GM19395 (cell line): ENCODE data around the gene BEND5.

Source experiments
- ATAC-seq: cut with Tn5 transposase; IDR thresholded peaks from one replicate; pipeline ENCODE4 v1.9.1; 2021; ENCODE audit warnings: mild to moderate bottlenecking, moderate library complexity; ENCODE audit not compliant: unreplicated experiment

The BEND5 gene

DNA sequence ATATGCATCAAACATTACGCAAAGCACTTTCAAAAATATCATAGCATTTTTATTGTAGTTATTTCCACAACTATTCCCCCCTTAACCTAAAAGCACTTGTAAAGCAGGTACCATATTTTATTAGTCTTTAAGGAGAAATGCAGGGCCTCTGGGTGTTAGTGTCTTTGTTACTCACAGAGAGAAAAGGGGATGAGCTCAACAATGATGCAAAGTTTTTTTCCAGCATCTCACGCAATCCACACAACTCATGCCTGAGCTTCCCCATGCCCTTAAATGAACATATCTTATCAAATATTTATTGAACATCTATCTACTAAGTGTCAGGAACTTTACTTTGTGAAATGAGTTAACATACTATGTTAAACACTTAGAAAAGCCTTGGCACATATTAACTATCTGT lies 50.6 kb downstream of the BEND5 start:
- no peak for ATAC-seq

DNA sequence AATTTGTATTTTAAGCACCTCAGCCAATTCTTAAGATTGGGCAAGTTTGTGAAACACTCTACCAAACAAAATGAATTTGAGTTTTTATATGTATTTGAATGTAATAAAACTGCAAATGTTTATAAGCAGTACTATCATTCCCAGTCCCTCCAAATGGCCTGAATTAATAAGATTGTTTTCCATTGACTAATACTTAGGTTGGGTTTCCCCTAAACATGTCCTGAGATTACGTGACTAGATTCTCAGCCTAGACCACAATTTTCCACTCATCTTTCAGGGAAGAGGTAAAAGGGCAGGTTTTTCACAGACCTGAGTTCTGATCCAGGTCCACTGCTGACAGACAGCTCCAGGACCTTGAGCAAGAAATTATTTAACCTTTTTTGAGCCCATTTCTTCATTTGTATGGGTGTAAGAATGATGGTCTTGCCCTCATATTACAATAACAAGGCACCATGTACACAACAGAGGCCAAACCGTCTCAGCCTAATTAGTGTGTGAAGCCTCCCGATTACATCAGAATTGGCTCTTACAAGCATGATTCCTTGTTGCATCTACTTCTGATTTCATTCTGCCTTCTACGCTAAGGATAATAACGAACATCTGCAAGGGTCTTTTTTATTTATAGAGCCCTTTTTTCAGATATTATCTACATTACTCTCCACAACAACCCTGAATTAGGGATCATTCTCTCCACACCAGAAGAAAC lies 51.2 kb downstream of the BEND5 start:
- ATAC-seq, result no peak

DNA sequence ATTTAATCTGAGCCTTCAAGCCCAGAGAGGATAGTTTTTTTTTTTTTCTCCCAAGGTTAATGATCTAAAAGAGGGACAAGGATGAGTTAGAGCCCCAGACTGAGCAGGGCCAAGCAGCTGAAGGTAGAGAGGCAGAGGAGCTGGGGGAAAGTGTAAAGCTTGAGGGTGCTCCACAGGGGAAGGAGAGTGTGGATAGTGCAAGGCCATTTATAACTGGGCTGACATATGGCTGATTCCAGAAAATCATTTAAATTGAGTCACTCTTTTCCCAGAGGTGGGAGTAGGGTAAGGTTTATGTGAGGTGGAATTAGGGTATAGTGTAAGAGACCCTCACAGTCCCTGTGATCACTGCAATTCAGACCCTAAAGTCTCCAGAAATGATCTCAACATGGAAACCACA lies 55.8 kb downstream of the BEND5 start:
- no peak for ATAC-seq

- ATAC-seq, result no peak
These were observed 58.0 kb downstream of the BEND5 start for GRCh38 chr1:48718705-48719104.

GRCh38 chr1:48718116-48718630 lies 58.5 kb downstream of the BEND5 start:
- no peak for ATAC-seq

- ATAC-seq, result no peak
These were observed 59.6 kb downstream of the BEND5 start for GRCh38 chr1:48717082-48717481.

DNA sequence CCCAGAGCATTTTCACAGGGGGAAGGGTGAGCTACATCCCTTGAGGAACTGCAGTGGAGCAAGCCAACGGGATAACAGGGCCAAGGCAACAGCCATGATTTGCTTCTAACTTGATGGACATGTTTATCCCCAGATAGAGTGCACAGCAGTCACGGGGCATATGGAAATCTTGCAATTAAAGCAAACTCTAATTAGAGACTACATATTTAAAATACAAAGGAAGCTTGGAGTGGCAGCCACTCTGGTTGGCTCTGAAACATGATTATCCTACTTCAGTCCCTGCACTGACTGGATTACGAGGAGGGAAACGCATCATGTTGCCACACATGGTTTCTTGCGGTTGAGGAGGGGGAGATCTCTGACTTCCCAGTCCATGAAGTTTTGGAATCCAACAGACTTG lies 60.8 kb downstream of the BEND5 start:
- no peak for ATAC-seq

DNA sequence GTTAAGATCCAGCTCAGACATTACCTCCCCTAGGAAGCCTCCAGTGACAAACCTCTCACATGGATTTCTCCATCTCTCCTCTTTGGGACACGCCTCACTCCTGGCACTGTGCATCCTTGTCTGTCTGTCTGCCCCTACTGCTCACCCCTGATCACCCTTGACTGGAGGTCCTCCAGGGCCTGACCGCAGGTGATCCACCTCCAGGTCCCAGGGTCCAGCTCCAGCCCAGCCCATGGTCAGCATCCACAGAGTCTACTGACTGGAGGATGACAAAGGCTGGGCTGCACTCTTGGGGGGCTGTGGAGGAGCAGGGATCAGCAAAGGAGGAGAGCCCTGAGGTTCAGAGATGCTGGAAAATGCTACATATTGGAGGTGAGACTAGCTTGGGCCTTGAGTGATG lies 65.8 kb downstream of the BEND5 start:
- no peak for ATAC-seq

- ATAC-seq, result no peak
These were observed 66.4 kb downstream of the BEND5 start for GRCh38 chr1:48710318-48710717.

- no peak for ATAC-seq
These were observed 72.0 kb downstream of the BEND5 start for GRCh38 chr1:48704736-48705135.

DNA sequence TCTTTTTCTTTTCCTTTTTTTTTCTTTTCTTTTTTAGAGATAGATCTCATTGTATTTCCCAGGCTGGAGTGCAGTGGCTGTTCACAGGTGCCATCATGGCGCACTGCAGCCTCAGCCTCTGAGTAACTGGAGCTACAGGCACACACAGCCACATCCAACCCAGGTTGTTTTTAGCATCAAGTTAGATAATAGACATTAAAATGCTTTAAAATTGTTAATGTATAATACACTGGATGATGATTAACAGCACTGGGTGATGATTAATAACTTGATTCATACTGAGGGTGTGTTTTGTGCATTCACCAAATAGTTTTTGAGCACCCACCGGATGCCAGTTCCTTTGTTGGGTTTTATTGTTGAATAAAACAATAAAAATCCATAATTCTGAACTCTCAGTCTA lies 75.2 kb downstream of the BEND5 start:
- ATAC-seq, result no peak

DNA sequence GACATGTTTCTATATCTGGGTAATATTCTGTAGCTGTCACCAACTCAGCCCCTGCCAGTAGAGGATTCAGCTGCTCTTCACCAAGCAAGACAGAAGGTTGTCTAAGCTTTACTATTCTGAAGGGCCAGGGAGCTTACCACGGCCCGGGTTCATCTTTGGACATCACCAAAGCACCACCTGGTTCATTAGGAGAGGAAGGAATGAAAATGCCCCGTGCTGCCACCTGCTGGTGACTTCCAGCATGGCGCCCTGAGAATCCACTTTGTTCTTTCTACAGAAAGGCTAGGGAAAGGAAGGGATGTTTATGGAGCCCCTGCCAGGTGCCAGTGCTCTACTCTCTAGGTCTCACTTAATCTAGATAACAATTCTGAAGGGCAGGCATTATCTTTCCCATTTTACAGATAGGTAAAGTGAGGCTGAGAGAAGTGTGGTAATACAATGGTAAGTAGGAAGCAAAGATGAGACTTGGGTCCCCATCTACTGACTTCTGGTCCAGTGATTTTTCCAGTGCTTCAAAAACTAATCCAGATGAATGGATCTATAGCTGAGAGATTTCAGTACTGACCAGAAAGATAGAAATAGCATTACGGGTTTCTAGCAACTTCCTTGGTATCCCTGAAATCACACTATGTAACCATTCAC lies 79.5 kb downstream of the BEND5 start:
- peak; percentile 81 for ATAC-seq

DNA sequence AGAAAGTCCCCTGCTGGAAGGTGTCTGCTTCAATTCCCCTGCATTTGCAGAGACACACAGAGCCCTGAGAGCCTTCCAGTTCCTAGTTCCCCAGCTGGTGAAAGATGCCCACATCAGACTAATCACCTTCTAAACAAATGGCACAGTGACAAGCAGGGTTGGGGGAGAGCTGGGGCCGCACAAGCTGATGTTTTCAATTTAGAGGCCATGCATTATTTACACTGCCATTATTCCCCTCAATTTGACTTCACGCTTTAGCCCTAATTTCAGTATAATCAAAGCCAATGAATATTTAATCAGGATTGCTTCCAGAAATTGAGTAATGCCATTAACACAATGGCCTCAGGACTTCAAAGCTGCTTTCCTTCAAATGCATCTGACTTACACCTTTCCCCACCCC lies 81.5 kb downstream of the BEND5 start:
- no peak for ATAC-seq

DNA sequence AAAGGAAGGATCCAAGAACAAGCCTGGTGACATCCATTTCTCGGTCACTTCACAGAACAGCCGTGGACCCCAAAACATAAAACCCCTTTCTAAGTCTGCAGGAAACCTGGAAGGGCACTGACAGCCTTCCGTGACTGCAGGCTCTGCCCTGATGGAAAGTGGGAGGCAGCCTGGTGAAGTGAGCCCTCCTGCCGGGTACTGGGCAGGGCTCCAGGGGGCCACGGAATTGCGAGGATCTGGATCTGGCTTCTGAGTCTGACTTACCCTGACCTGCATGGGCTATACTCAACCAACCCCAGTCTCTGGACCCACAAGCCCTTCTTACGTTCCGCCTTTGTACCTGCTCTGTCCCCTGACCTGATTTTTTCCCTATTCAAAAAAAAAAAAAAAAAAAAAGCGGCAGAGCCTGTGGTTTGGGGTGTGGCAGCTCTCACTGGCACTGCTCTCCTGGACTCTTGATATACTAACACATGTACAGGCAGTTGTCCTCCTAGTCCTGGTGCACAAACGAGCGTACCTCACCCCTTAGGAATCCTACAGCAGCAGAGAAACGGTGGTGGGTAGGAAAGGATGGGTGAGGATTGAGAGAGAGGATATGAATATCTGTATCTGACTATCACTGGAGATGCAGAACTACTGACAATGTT lies 82.9 kb downstream of the BEND5 start:
- no peak for ATAC-seq

- ATAC-seq, result no peak
These were observed 83.5 kb downstream of the BEND5 start for GRCh38 chr1:48693180-48693579.

DNA sequence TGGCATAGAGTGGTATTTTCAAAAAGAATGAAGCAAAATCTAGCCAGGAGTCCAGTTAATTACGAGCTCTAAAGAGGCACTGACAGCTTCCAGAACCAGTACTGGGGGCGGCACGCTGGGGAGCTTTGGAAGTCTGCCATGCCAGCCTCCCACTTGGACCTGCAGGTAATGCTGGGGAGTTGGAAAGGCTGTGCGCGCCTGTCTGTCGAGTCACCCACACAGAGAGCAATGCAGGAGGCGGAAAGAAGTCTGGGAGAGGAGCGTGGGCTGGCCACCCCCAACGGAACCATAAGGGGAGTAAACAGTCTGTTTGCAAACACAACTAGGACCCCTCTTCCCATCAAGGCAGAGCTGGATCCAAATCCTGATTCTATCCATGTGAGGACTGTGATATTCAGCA lies 84.5 kb downstream of the BEND5 start:
- ATAC-seq, result no peak

DNA sequence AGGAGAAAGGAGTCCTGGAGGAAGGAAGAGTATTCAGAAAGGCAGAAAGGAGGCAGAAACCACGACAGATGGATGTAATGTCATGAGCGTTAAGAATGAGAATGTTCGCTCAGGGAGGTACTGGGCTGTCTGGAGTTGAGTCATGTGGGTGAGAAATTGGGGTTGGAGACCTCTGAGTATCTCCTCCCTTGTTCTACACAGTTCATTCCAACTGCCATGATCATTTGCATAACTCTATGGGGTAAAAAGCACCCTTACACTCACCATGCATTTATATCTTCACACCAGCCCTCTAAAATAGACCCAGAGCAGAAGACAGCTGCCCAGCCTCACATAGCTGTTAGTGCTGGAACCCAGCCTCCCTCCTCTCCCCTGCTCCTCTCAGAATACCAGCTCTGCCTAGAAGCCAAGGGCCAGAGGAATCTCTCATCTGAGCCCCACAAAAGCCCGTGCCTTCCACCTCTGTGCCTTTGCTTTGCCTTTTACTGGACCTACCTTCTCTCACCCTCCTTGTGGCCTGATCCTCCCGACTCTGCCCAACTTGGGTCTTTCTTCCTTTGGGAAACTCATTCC lies 85.2 kb downstream of the BEND5 start:
- peak; percentile 68 for ATAC-seq

- peak; percentile 84 for ATAC-seq
These were observed 88.5 kb downstream of the BEND5 start for GRCh38 chr1:48688102-48688760.

- ATAC-seq, result no peak
These were observed 89.2 kb downstream of the BEND5 start for GRCh38 chr1:48687282-48688045.

- no peak for ATAC-seq
These were observed 90.5 kb downstream of the BEND5 start for GRCh38 chr1:48686159-48686558.
